Activated CD4-positive, alpha-beta memory T cell treated with anti-CD3 and anti-CD28 coated beads, Interleukin-2, amount 10 ng/mL, durations not matched to agents 7 days and 5 days (primary cell): ENCODE data around the gene PCNX3. TPM values are rescaled to one million over a fixed set of nuclear protein-coding genes. Genes with fewer than 3 reads are reported as not detected.

Experiments used
- CTCF ChIA-PET: fragments of 350-600 bp; sonication (Branson Sonifier 250); formaldehyde crosslinking; loops from one replicate; lab custom pipeline; 2021; ENCODE audit warnings: antibody characterized with exemption, inconsistent platforms; lab: Charles Lee
- POLR2A ChIA-PET: fragments of 350-600 bp; sonication (Branson Sonifier 250); formaldehyde crosslinking; loops from one replicate; lab custom pipeline; 2021; ENCODE audit warnings: antibody characterized with exemption; lab: Charles Lee
- DNase-seq: peaks from one replicate; pipeline ENCODE4 v3.0.0-alpha.2; 2020
- H3K27ac Mint-ChIP-seq: one replicate; pipeline ENCODE4 v1.8.0; 2021; ENCODE audit warnings: mild to moderate bottlenecking, mixed read lengths
- H3K27me3 Mint-ChIP-seq: one replicate; pipeline ENCODE4 v1.8.0; 2021; ENCODE audit warnings: mixed read lengths
- H3K36me3 Mint-ChIP-seq: one replicate; pipeline ENCODE4 v1.8.0; 2021; ENCODE audit warnings: low read depth, mixed read lengths
- H3K4me1 Mint-ChIP-seq: one replicate; pipeline ENCODE4 v1.8.0; 2021; ENCODE audit warnings: mixed read lengths
- H3K4me3 Mint-ChIP-seq: one replicate; pipeline ENCODE4 v1.8.0; 2021; ENCODE audit warnings: mild to moderate bottlenecking, mixed read lengths
- H3K9me3 Mint-ChIP-seq: one replicate; pipeline ENCODE4 v1.8.0; 2021; ENCODE audit warnings: mixed read lengths
- total RNA-seq, 2 experiments: library from RNA; stranded (reverse); gene quantifications; one replicate each; pipeline ENCODE4 v1.2.3, GENCODE V29; 2021

Gene PCNX3
- total RNA-seq, 2 experiments from 2014 or later, result 39.8 to 40.3 TPM

DNA sequence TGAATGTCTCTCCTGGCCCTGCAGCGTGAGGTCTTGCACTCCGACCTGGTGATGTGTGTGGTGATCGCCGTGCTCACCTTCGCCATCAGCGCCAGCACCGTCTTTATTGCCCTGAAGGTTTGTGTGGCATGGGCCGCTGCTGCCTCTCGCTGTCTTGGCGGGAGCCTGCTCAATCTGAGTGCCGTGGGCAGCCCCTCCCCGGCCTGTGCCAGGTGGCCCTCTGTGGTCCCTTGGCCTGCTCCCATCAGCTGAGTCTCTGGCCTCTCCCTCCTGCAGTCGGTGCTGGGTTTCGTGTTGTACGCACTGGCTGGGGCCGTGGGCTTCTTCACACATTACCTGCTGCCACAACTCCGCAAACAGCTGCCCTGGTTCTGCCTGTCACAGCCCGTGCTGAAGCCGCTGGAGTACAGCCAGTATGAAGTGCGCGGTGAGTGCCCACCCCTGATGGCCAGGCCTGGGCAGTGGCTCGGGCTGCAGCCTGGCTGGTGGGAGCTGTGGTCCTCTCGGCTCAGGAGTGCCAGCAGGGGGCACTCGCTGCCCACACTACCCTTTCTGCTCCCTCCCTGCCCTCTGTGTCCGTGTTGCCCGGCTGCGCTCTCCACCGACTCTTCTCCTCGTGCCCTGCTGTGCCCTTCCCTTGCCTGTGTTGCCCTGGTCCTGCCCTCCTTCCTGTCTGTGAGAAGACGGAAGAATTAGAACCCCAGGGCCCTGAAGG is 10.2 kb downstream of the PCNX3 start:
- peak; percentile 64 for DNase-seq
- Mint-ChIP-seq H3K27ac (no peak overlapping the region), H3K36me3 (peaks cover 49% of the 10 kb centered on the region), H3K27me3 (no peaks in the 10 kb centered on the region), H3K4me3 (no peak overlapping the region), H3K9me3 (no peaks in the 10 kb centered on the region), H3K4me1 (peaks cover 5% of the 10 kb centered on the region)
- CTCF ChIA-PET, result interaction anchor here (0.8 to 2.2 kb wide), 10 partner anchors 9 to 147 kb away, joined by 3 to 9 read pairs (median 4); partner anchors contain the start of genes RELA and SIPA1
- POLR2A ChIA-PET, result interaction anchor here (0.6 to 1.7 kb wide), 5 partner anchors 9 to 37 kb away, joined by 3 to 6 read pairs (median 4); partner anchors contain the start of genes RELA and SIPA1

DNA sequence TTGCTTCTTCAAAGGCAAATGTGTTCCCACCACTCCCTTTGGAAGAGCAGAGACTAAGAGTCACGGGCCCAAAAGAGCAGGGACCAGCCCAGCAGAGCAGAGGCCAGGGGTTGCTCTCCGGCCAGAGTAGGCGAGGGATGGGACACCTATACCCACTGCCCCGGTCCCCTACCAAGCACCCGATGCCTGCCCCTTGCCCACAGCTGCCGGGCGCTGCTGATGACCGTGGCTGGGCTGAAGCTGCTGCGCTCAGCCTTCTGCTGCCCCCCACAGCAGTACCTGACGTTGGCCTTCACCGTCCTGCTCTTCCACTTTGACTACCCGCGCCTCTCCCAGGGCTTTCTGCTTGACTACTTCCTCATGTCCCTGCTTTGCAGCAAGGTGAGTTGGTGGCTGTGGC is 11.6 kb downstream of the PCNX3 start:
- Mint-ChIP-seq H3K4me1 (peaks cover 4% of the 10 kb centered on the region), H3K27me3 (no peaks in the 10 kb centered on the region), H3K9me3 (no peaks in the 10 kb centered on the region), H3K27ac (no peak overlapping the region), H3K36me3 (peaks cover 49% of the 10 kb centered on the region), H3K4me3 (no peak overlapping the region)
- ChIA-PET POLR2A (interaction anchor here (1.2 kb wide), 1 partner anchor 13 kb away, joined by 4 read pairs; no protein-coding TSS in a partner anchor), CTCF (interaction anchor here (1.1 to 2.2 kb wide), 2 partner anchors 10 to 62 kb away, joined by 3 to 7 read pairs; no protein-coding TSS in a partner anchor)
- DNase-seq, result no peak

DNA sequence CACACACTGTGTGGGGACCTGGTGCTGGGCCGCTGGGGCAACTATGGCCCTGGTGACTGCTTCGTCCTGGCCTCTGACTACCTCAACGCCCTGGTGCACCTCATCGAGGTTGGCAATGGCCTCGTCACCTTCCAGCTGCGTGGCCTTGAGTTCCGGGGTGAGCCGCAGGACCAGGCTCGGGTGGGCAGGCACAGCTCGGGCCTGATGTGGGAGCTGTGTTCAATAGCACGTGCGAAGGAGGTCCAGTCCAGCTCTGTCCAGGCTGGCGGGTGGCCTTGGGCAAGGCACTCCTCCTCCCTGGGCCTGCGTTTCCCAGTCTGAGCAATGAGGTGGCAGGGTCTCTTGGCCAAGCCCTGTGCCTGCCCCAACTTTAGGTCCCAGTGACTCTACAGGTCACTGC is 14.0 kb downstream of the PCNX3 start:
- Mint-ChIP-seq H3K36me3 (peaks cover 40% of the 10 kb centered on the region), H3K4me3 (no peak overlapping the region), H3K9me3 (no peaks in the 10 kb centered on the region), H3K27me3 (no peaks in the 10 kb centered on the region), H3K4me1 (peaks cover 18% of the 10 kb centered on the region), H3K27ac (no peak overlapping the region)
- CTCF ChIA-PET, result no interaction called here
- no peak for DNase-seq
- POLR2A ChIA-PET, result interaction anchor here (1.4 kb wide), 1 partner anchor 9 kb away, joined by 6 read pairs; the partner anchor contains the start of gene SIPA1

DNA sequence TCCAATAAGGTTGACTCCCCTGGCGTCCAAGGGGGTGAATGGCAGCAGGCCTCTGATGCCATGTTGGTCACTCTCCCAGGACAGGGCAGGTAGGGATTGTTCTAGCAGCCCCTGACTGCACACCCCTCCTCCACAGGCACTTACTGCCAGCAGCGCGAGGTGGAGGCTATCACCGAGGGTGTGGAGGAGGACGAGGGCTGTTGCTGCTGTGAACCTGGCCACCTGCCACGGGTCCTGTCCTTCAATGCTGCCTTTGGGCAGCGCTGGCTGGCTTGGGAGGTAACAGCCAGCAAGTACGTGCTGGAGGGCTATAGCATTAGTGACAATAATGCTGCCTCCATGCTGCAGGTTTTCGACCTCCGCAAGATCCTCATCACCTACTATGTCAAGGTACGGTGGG is 14.6 kb downstream of the PCNX3 start:
- H3K27ac Mint-ChIP-seq, result no peak overlapping the region
- H3K36me3 Mint-ChIP-seq, result peaks cover 46% of the 10 kb centered on the region
- no peaks in the 10 kb centered on the region for H3K9me3 Mint-ChIP-seq
- H3K4me1 Mint-ChIP-seq, result peaks cover 24% of the 10 kb centered on the region
- no peaks in the 10 kb centered on the region for H3K27me3 Mint-ChIP-seq
- POLR2A ChIA-PET, result interaction anchor here (1.2 kb wide), 1 partner anchor 15 kb away, joined by 5 read pairs; no protein-coding TSS in a partner anchor
- H3K4me3 Mint-ChIP-seq, result no peak overlapping the region
- CTCF ChIA-PET, result no interaction called here
- no peak for DNase-seq

DNA sequence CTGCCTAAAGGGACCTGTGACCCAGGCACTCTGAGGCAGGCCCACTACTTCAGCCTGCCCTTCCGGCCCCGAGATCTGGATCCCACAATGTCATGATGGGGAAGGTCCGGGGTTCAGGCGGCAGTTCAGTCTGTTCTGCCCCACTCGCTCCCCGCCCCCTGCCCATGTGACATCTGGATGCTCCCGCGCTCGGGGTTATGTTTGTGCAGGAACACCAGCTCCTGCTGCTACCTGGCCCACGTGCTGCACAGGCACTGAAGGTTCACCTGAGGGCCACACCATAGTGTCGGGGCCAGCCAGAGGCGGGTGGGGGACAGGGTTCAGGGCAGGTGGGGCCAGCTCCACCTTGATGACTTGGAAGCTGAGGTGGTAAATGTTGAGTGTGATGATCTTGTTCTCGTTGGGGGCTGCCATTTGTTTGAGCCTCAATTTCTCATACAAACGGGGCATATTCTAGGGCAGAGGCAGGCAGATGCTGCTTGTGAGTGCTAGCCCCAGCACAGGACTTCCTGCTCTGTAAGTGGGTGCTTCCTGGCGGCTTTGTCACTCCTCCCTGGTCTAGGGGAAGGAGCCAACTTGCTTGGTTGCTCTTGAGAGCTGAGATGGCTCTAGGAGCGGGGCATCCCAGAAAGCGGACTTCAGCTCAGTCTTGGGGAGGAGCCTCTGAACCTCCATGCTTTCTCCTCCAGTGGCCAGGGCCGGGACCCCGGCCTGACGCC is 18.0 kb downstream of the PCNX3 start:
- Mint-ChIP-seq H3K27me3 (no peaks in the 10 kb centered on the region), H3K9me3 (no peaks in the 10 kb centered on the region), H3K36me3 (peaks cover 46% of the 10 kb centered on the region), H3K27ac (peak overlapping the region; percentile 74), H3K4me1 (peaks cover 34% of the 10 kb centered on the region), H3K4me3 (no peak overlapping the region)
- no peak for DNase-seq
- ChIA-PET CTCF (no interaction called here), POLR2A (interaction anchor here (1.1 to 2.4 kb wide), 5 partner anchors 17 to 24 kb away, joined by 3 to 11 read pairs (median 5); partner anchors contain the start of genes MAP3K11 and PCNX3)

DNA sequence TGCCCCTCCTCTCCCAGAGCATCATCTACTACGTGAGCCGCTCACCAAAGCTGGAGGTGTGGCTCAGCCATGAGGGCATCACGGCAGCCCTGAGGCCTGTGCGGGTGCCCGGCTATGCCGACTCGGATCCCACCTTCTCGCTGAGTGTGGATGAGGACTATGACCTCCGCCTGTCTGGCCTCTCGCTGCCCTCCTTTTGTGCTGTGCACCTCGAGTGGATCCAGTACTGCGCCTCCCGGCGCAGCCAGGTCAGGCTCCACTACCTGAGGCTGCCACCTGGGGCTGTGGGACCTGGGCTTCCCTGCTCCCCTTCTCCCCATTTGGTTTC is 18.5 kb downstream of the PCNX3 start:
- DNase-seq, result no peak
- Mint-ChIP-seq H3K4me1 (peaks cover 39% of the 10 kb centered on the region), H3K36me3 (peaks cover 50% of the 10 kb centered on the region), H3K4me3 (no peak overlapping the region), H3K27me3 (no peaks in the 10 kb centered on the region), H3K9me3 (no peaks in the 10 kb centered on the region), H3K27ac (peak overlapping the region; percentile 74)
- CTCF ChIA-PET, result no interaction called here
- POLR2A ChIA-PET, result interaction anchor here (1.4 to 2.4 kb wide), 3 partner anchors 17 to 20 kb away, joined by 5 to 11 read pairs (median 10); partner anchors contain the start of genes MAP3K11 and PCNX3

DNA sequence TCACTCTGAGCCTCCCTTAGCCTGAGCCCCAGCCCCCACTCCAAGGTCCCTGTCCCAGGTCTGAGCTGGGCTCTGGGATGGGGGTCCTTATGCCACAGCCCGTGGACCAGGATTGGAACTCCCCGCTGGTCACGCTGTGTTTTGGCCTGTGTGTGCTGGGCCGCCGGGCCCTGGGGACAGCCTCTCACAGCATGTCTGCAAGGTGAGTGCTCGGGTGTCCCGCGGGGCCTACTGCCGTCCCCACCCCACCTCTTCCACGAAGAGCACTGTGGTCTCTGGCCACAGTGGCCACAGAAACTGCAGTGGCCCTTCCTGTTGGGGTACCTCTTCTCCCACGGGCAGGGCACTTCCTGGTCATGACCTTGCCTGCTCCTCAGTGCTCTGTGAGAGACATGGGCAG is 18.9 kb downstream of the PCNX3 start:
- no peaks in the 10 kb centered on the region for H3K9me3 Mint-ChIP-seq

DNA sequence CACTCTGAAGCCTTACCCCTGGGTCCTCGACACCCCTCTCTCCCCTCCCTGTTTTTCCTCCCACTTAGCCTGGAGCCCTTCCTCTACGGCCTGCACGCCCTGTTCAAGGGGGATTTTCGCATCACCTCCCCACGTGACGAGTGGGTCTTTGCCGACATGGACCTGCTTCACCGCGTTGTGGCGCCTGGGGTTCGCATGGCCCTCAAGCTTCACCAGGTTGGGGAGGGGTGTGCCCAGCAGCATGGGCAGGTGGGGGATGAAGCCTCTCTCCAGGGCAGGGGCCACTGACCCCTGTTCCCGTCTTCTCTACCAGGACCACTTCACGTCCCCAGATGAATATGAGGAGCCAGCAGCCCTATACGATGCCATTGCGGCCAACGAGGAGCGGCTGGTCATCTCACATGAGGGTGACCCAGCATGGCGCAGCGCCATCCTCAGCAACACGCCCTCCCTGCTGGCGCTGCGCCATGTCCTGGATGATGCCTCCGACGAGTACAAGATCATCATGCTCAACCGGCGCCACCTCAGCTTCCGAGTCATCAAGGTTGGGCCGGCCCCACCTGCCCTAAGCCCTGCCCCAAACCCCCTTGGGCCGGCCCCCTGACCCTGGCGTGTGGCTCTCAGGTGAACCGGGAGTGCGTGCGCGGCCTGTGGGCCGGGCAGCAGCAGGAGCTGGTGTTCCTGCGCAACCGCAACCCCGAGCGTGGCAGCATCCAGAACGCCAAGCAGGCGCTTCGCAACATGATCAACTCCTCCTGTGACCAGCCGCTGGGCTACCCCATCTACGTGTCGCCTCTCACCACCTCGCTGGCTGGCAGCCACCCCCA is 19.5 kb downstream of the PCNX3 start:
- no peaks in the 10 kb centered on the region for H3K27me3 Mint-ChIP-seq
- peaks cover 47% of the 10 kb centered on the region for H3K4me1 Mint-ChIP-seq
- H3K36me3 Mint-ChIP-seq, result peaks cover 49% of the 10 kb centered on the region
- ChIA-PET POLR2A (interaction anchor here (1.1 kb wide), 1 partner anchor 12 kb away, joined by 4 read pairs; no protein-coding TSS in a partner anchor), CTCF (interaction anchor here (0.9 kb wide), 1 partner anchor 250 kb away, joined by 3 read pairs; no protein-coding TSS in a partner anchor)
- no peak overlapping the region for H3K4me3 Mint-ChIP-seq
- H3K9me3 Mint-ChIP-seq, result no peaks in the 10 kb centered on the region
- peak overlapping the region; percentile 74 for H3K27ac Mint-ChIP-seq
- DNase-seq, result no peak

More for the DNA sequence above, 18.9 kb downstream of the PCNX3 start:
- H3K27me3 Mint-ChIP-seq, result no peaks in the 10 kb centered on the region
- peaks cover 46% of the 10 kb centered on the region for H3K36me3 Mint-ChIP-seq
- peak overlapping the region; percentile 74 for H3K27ac Mint-ChIP-seq
- no peak for DNase-seq
- ChIA-PET CTCF (no interaction called here), POLR2A (interaction anchor here (2.1 to 2.4 kb wide), 2 partner anchors 20 kb away, joined by 10 to 11 read pairs; partner anchors contain the start of genes MAP3K11 and PCNX3)
- no peak overlapping the region for H3K4me3 Mint-ChIP-seq
- H3K4me1 Mint-ChIP-seq, result peaks cover 40% of the 10 kb centered on the region

DNA sequence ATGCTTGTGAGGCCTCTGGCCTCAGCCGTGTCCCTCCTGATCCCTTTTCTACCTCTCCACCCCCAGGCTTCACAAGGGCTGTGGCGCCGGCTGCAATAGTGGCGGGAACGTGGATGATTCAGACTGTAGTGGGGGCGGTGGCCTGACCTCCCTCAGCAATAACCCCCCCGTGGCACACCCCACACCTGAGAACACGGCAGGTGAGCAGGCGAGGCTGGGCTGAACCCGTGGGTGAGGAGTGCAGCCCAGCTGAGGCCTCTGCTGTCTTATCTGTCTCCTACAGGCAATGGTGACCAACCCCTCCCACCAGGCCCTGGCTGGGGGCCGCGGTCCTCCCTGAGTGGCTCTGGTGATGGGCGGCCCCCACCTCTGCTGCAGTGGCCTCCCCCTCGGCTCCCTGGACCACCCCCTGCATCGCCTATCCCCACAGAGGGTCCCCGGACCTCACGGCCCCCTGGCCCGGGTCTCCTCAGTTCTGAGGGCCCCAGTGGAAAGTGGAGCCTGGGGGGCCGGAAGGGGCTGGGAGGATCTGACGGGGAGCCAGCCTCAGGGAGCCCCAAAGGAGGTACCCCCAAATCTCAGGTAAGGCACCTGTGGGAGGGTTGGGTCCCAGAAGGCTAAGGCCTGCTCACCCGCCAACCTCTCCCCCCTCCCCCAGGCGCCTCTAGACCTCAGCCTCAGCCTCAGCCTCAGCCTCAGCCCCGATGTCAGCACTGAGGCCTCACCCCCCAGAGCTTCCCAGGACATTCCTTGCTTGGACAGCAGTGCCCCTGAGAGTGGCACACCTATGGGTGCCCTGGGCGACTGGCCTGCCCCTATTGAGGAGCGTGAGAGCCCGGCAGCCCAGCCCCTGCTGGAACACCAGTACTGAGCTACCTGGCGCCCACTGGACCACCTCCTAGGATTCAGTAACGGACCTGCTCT is 20.8 kb downstream of the PCNX3 start:
- Mint-ChIP-seq H3K4me1 (peaks cover 56% of the 10 kb centered on the region), H3K36me3 (peaks cover 54% of the 10 kb centered on the region), H3K4me3 (peak overlapping the region; percentile 57), H3K27me3 (no peaks in the 10 kb centered on the region), H3K9me3 (no peaks in the 10 kb centered on the region), H3K27ac (peak overlapping the region; percentile 62)
- DNase-seq, result no peak
- POLR2A ChIA-PET, result interaction anchor here (0.6 to 6.8 kb wide), 3 partner anchors 13 to 31 kb away, joined by 3 to 82 read pairs (median 4); partner anchors contain the start of genes MAP3K11 and PCNX3
- CTCF ChIA-PET, result interaction anchor here (0.9 kb wide), 1 partner anchor 248 kb away, joined by 3 read pairs; no protein-coding TSS in a partner anchor

DNA sequence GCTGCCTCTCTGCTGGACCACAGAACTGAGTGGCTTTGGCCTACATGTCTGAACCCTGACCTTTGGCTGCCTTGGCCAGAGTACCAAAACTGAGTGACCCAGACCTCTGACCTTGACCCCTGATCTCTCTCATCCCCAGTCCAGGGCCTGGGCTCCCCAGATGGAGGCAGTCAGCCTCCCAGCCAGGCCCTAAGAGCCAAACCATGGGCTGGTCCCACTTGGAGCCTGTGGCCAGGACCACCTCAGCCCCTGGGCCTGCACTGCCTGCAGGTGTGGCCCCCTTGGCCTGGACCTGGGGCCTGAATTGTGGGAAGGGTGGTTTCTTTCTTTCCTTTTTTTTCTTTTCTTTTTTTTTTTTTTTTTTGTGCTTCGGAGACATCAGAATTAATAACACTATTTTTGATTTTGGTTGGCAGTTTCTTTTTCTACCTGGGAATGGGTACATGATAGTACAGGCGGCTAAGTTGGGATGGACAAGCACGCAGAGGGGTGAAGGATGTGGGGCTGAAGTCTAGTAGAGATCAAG is 21.5 kb downstream of the PCNX3 start:
- H3K27ac Mint-ChIP-seq, result peak overlapping the region; percentile 63
- peaks cover 59% of the 10 kb centered on the region for H3K36me3 Mint-ChIP-seq
- no peaks in the 10 kb centered on the region for H3K9me3 Mint-ChIP-seq
- peaks cover 63% of the 10 kb centered on the region for H3K4me1 Mint-ChIP-seq
- H3K4me3 Mint-ChIP-seq, result peak overlapping the region; percentile 95
- H3K27me3 Mint-ChIP-seq, result no peaks in the 10 kb centered on the region
- POLR2A ChIA-PET, result interaction anchor here (0.6 to 8.9 kb wide), 11 partner anchors 8 to 366 kb away, joined by 3 to 187 read pairs (median 4); partner anchors contain the start of genes BANF1, MAP3K11, NEAT1 and PCNX3
- CTCF ChIA-PET, result interaction anchor here (1.0 to 2.2 kb wide), 8 partner anchors 11 to 93 kb away, joined by 3 to 9 read pairs (median 6); partner anchors contain the start of genes EHBP1L1 and FAM89B
- no peak for DNase-seq
